DMS153 treated with DMSO at 0.1 percent for 48 hours (cell line): Measurements from ENCODE around the gene PIGU.
A peak's percentile ranks its signal among the peaks of the same experiment; 100 is the strongest.
"Not testable (repeated sequence)": the region's sequence is repeated elsewhere in the genome, so short reads cannot be mapped to it uniquely, and the experiment has no call there.

Experiments
- DNase-seq: peaks from one replicate; lab custom pipeline; 2025; ENCODE audit not compliant: unreplicated experiment; lab: John Stamatoyannopoulos, UW

Gene PIGU, protein sequence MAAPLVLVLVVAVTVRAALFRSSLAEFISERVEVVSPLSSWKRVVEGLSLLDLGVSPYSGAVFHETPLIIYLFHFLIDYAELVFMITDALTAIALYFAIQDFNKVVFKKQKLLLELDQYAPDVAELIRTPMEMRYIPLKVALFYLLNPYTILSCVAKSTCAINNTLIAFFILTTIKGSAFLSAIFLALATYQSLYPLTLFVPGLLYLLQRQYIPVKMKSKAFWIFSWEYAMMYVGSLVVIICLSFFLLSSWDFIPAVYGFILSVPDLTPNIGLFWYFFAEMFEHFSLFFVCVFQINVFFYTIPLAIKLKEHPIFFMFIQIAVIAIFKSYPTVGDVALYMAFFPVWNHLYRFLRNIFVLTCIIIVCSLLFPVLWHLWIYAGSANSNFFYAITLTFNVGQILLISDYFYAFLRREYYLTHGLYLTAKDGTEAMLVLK

DNA sequence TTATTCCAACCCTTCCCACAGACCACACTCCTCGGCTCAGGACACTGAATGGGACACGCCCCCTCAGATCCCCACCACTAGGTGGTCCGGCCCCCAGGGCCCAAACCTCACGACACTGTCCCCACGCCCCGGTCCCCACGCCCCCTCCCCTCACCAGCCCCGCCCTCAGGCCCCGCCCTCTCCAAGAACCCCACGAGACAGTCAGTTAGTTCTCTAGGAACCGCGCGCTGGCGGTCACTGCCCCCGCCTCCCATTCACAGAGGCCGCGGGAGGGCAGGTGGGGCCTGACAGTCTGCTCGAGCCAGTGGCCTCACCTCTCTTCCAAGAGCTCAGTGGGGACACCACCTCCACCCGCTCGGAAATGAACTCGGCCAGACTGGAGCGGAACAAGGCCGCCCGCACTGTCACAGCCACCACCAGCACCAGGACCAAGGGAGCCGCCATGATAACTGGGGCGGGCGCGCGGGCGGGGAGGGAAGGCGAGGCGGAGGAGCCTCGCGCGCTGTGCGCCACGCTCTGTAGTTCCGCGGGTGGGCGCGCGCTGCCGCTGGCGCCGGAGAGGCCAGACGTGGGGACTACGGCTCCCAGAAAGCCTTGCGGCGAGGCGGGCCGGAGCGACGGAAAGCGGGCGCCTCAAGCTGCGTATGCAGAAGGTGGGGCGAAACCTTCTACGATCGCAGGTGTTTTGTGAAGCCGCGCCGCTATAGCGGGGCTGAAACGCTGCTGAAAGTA lies at the start of gene PIGU:
Gene PIGU, minus strand, starts transcription at position 451 of the 732 bp plus-strand sequence. Its CDS starts 7 bp downstream, at position 444.
- peak; percentile 90 for DNase-seq

DNA sequence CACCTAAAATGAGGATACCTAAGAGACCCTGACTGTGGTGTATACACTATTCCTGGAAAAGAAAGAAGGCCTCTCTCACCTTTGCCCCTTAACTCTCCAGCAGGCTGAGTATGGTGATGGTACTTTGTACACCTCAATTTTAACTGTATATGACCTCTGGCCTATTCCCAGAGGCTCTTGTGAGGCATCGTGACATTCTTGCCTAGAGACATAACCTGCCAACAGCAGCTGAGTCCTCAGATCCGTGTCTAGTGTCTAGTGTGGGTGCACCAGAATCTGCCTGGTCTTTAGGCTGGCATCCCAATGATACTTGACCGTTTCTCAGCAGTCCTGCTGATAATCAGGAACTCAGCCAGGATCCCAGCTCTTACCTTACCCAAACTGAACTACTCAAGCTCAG lies 47.3 kb upstream of the PIGU start:
- DNase-seq, result no peak

DNA sequence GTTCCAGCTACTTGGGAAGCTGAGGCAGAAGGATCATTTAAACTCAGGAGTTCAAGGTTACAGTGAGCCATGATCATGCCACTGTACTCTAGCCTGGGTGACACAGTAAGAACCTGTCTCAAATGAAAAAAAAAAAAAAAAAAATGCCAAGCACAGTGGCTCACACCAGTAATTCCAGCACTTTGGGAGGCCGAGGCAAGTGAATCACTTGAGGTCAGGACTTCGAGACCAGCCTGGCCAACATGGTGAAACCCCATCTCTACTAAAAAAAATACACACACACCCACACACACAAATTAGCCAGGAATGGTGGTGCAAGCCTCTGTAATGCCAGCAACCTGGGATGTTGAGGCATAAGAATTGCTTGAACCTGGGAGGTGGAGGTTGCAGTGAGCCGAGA lies 45.7 kb upstream of the PIGU start:
- DNase-seq, result not testable (repeated sequence)

DNA sequence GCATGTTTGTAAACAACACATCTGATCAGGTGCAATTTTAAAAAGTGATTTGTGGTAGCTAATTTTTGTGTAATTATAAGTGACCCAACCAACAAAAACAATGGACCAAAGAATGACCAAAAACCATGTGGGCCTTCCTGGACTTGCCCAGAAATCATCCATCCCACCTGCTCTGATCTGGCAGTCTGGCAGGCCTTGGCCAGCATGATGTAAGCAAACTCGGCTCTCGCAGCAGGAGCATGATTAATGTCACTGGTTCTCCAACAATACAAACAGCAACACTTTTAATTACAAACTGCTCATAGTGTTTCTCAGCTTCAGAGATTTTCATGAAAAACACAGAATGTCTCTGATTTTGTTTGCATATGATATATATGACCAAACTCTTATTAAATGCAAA lies 43.4 kb upstream of the PIGU start:
- no peak for DNase-seq

DNA sequence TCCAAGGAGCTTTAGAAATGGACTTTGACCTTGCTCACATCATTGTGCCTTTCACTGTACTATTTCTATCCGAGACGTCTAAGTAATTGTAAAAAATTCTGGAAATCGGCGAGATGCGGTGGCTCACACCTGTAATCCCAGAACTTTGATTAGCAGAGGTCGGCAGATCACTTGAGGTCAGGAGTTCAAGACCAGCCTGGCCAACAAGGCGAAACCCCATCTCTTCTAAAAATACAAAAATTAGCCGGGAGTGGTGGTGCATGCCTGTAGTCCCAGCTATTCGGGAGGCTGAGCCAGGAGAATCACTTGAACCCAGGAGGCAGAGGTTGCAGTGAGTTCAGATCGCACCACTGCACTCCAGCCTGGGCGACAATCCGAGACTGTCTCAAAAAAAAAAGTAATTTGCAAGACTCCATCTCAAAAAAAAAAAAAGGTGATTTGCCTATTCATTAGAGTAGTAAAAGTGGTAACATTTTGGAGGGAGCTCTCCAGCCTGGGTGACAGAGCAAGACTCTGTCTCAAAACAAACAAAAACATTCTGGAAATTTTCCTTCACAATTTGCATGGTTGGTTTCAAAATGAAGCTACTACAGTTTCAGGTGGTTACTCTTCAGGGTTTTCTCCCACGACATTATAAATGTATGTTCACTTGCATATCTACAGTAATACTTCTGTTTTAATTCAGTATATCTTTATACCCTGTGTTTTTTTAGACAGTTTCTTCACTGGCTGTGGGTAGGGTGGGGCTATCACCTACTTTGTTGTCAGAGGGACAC lies 42.5 kb upstream of the PIGU start:
- not testable (repeated sequence) for DNase-seq

DNA sequence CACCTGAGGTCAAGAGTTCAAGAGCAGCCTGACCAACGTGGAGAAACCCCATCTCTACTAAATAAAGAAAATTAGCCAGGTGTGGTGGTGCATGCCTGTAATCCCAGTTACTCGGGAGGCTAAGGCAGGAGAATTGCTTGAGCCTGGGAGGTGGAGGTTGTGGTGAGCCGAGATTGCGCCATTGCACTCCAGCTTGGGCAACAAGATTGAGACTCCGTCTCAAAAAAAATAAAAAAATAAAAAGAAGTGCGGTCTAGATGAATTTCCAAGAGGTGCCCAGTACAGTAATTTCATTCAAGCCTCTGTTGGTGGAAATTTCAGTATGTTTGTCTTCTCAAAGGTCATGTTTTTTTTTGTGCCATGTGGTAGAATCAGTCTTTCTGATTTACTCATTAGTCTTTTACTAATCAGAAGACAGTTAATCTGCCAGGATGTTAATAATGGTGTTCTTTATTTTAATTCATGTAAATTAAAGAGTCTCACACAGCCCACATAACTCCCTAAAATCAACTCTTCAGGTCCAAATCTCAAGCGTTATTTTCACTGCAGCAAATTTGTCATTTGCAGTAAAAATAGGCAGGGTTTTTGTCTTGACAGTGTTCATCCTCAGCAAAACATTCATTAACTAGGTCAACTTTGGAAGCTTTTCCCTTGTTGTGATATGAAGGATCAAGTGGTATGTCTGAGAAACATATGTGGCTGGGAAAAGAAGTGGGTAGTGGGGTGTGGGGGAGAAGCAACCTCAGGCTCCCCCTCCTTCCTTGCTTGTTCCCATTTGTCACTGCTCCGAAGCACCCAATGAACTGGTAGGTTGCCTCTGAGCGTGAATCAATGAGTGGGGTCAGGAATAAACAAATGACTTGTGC lies 40.6 kb upstream of the PIGU start:
- no peak for DNase-seq

DNA sequence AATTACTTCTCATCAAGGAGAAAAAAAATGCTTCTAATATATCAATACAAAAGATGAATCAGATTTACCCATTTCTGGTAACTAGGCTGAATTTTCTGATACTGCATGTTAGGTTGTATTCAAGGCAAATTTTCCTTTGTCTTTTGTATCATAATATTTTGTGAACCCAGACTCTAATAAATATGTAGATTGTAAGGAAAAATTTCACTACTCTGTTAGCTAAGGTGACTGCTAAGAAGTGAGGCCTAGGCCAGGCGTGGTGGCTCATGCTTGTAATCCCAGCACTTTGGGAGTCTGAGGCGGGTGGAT lies 40.0 kb upstream of the PIGU start:
- DNase-seq, result no peak

DNA sequence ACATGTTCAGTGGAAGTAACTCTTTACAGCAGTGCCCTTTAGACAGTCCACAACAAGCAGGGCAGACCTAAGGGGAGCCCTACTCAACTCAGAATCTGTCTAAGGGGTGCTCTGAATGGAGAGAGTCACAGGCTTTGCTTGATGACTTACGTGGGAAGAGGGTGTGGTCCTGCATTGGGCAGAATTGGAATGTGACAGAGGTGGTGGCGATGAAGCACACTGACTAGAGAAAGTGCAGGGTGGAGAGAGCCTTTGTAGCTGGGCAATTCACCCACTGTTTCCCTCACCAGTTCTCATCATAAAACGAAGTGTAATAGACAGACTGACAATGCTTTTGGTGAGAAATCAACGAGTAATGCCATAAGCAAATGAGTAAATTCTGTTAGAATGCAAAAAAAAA lies 38.5 kb upstream of the PIGU start:
- no peak for DNase-seq

DNA sequence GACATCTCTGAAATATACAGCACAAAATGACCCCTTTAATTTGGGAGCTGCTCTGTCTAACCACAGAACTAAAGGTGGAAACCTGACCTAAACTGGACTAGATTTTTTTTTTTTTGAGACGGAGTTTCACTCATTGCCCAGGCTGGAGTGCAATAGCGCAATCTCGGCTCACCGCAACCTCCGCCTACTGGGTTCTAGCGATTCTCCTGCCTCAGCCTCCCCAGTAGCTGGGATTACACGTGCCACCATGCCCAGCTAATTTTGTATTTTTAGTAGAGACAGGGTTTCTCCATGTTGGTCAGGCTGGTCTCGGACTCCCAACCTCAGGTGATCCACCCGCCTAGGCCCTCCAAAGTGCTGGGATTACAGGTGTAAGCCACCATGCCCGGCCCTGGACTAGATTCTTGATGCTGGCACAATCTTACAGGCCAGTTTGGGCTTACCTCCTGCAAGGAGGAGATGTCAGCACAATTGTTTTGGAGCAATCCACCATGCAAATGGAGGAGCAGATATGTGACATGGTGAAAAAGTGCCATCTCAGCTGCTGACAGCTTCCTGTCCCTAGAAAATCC lies 37.1 kb upstream of the PIGU start:
- not testable (repeated sequence) for DNase-seq

DNA sequence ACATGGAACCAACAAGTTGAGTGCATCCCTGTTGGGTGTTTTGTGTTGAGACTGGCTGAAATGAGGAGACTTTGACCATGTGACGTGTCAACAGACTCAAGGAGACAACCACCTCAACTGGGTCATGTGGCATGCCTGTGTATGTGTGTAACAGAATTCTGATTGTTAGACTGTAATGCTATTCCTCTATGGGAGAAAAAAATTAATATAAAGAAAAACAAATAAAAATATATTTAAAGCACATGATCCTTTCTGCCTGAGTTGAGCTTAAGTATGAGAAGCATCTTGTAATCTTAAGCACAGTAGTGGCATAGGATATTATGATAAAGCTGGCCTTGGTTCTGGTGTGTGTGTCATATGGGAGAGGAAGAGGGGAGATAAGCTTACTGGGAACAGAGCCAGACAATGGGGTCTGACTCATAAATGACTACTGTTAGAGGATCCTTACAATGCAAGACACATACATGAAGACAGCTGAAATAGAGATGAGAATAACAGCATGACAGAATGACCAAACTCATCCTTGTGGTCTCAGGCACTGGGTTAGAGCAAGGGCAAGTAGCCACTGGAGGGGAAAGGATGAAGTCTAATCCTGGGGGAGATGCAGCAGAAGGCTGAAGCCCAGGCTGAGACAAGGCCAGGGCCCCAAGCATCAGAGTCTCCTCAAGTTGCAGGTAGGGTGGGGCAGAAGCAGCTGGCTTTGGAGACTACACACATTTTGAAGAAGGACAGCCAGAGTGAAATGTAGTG lies 36.5 kb upstream of the PIGU start:
- no peak for DNase-seq

DNA sequence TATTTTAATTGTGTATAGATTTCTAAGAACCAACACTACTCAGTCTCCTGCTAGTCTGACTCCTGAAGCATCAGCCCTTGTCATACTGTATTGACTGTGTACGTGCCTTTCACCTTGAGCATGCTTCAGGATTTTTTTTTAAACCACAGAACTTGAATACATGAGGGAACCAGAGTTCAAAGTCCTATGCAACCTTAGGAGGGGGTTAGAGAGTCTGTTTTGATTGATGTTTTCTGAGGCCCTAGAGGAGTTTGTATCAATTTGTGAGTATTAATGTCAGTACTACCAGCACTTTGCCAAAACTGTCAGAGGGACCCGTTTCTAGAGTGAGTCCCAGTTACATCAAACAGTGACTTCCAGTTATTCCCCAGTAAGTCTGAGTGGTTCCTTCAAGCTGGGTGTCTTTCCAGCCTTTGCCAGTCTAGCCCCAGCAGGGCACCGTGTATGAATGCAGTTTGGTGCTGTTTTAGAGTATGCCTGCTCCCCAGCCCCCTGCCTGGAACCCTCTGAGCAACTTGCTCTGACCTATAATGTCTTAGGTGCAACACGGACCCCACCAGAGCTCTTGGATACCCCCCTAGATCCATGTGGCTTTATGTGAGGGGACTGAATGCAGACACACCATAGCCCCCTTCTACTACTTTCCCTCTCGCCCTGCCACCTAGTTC lies 35.8 kb upstream of the PIGU start:
- DNase-seq, result no peak

DNA sequence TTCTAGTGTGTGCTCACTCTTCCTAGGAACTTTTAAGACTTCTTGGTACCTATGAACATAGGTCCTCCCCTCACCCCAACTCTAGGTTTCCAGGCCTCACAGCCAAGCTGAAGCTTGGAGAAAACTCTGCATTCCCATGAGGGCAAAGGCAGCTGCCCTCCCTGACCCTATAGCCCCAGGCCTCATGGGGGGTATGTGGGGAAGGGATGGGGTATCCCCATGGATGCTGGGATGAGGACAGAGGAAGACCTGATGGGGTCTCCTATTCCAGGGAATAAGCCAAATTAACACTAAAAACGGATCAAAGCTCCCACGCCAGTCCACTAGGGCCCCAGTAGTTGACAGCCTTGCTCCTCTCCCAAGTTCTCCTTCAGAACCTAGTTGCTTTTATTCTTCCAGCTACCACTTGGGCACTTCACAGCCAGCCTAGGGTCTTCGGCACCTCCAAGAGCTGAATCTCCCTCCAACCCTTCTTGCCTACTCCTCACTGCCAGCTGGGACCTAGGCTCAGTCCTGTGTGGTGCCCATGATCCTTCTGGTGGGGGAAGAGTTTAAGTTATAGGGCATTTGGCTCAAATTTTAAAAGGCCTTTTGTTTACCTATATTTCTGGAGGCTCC lies 35.0 kb upstream of the PIGU start:
- no peak for DNase-seq

DNA sequence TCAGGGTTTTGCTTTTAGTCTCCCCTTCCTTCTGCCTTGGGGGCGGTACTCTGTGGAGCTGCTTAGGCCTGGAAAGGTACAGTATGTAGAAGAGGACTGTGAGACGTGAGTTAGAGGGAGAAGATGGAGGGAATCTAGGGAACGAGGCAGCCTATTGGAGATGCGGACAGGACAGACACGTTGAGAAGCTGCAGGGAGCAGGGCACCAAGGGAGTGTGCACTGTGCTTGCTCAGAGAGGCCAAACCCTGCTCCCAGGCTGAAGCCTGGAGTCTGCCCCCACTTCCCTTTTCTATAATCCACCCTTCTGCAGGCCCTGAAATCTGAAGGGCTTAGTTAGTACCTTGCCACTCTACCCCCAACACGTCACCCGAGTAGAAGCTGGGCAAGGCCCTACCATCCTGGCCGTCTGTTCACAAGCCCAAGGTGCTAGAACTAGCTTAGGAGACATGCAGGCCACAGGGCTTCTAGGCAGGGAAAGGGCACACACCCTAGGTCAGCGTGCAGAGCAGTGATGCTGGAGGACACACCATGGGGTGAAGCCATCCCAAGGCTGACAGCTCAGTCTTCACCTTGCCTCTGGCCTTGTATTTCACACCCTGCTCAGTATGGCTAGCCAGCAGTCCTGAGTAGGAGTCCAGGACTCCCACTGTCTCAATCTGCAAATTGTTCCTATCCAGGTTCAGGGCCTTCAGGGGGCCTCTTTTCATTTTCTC lies 34.1 kb upstream of the PIGU start:
- DNase-seq, result no peak

DNA sequence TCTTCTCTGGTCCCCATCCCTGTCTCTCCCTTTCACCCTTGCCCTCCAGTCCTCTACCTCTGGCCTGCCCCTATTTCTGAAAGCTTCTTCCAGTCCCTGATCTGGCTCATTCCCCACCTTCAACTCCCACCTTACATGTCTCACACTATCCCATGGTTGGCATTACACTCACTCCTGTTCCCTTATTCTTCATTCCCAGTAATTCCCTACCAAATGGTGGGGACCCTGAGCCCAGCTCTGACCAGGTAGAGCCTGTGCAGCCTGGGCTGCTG lies 33.6 kb upstream of the PIGU start:
- no peak for DNase-seq

DNA sequence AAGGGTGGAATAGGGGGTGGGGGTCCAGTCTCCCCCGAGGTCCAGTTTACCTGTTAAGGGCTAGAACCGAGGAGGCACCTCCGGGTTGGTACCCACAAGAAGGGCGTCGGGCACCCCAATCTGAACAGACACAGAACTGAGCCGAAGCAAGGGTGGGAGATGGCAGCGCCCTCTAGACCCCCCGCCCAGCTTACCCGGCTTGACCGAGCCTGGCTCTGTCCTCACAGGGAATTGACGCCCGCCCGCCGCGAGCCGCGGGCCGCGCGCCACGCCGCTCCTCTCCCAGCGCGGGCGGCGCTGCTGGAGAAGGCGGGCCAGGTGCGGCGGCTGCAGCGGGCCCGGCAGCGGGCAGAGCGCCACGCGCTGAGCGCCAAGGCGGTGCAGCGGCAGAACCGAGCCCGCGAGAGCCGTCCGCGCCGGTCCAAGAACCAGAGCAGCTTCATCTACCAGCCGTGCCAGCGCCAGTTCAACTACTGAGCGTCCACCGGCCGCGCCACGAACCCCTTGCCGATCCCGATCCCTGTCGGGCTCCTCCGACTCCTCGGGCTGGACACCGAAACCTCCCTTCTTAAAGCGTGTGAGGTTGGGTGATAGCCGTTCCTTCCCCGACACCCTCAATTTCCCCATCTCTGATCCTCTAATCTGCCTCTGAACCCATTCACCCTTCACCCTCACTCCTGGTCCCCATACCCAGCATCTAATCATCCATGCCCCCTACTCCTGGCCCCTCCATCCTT lies 33.1 kb upstream of the PIGU start:
- peak; percentile 71 for DNase-seq

DNA sequence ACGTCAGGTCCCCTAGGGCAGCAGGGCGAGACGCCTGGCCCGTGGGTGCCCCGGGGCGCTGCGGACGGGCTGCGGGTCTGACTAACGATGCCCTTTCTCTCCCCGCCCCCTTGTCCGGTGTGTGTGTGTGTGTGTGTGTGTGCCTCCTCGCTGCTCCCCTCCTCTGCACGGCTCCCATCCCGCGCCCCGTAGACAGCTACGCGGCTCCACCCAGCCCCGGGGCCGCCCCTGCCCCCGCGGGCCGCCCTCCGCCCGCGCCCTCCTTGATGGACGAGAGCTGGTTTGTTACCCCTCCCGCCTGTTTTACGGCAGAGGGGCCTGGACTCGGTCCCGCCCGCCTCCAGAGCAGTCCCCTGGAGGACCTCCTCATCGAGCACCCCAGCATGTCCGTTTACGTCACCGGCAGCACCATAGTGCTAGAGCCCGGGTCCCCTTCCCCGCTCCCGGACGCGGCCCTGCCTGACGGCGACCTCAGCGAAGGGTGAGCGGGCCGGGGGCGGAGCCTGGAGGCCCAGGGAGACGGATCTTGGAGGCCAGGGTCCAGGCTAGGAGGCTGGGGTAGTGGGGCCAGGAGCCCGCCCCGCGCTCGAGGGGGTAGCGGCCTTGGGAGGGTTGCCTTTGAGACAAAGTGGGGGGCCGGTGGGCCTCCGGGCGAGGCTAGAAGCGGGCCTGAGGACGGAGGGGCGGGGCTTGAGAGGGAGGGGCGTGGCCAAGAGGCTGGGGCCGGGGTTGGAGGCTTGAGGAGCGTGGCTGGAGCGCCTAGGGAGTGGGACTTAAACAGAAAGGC lies 32.3 kb upstream of the PIGU start:
- peak; percentile 71 for DNase-seq

DNA sequence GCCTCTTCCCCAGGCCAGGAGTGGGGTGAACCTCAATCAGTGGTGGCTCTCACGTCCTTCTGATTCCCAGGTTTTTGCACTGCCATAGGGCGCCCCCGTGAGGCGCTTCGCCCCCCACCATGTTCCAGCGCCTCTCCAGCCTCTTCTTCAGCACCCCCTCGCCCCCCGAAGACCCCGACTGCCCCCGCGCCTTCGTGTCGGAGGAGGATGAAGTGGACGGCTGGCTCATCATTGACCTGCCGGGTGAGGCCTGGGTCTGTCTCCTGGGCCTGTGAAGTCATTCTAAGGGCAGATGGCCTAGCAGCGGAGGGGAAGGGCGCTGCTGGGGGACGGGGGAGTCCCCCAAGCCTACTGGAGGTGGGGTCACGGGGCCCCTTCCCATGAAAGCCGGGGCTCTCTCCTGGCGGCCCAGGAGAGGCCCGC lies 31.7 kb upstream of the PIGU start:
- peak; percentile 46 for DNase-seq
